ENCODE results near the gene FAM20A. TPM values are rescaled to one million over a fixed set of nuclear protein-coding genes. Genes with fewer than 3 reads are reported as not detected.

The FAM20A gene
- polyA plus RNA-seq, 1 donor from 2014 or later, result not detected

DNA sequence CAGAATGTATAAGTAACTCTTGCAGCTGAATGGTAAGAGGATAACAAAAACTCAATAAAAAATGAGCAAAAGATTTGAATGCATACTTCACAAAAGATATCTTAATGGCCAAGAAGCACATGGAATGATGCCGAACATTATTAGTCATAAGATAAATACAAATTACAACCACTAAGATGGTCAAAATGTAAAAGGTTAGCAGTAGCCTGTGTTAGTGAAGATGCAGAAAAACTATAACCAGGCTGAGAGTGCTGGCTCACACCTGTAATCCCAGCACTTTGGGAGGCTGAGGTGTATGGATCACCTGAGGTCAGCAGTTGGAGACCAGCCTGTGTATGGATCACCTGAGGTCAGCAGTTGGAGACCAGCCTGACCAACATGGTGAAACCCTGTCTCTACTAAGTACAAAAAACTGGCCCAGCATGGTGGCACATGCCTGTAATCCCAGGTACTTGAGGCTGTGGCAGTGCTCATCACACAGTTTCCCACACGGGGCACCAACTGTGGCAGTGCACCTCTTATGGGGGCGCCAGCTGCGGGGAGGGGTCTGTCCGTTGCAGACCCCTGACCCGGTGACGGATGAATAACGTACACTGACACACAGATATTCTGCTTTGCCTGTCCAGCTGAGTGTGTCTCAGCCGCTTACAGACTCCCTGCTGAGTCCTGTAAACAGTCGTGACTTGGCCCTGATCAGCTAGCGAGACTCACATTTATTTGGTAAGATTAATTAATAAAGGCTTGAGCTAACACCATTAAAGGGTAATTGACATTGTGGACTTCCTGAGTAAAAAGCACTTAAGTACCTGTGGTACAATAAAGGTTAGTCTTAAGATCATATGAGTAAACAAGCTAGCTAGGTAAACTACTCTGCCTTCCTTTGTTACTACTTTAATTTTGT, 45.7 kb upstream of the FAM20A start:
- Histone ChIP-seq H3K9me2 (ENCODE audit: insufficient read depth, low read length) (no peaks in the 10 kb centered on the region), H3K79me2 (replicated peaks; ENCODE audit: insufficient read depth, low read length) (no peaks in the 10 kb centered on the region), H3K4me3 (ENCODE audit: low read length) (no peak overlapping the region), H3K4me2 (ENCODE audit: low read length) (no peak overlapping the region), H4K20me1 (ENCODE audit: insufficient read depth) (no peaks in the 10 kb centered on the region), H3K27me3 (ENCODE audit: insufficient read depth, low read depth, low read length) (no peaks in the 10 kb centered on the region), H3K36me3 (ENCODE audit: insufficient read depth, low read length) (no peaks in the 10 kb centered on the region), H3K9me3 (ENCODE audit: low read length) (no peaks in the 10 kb centered on the region), H3K27ac (ENCODE audit: low read length) (no peak overlapping the region), H2AFZ (ENCODE audit: low read depth, low read length) (no peak overlapping the region), H3F3A (ENCODE audit: insufficient read depth, low read length, poor library complexity, severe bottlenecking) (no peaks in the 10 kb centered on the region), H3K9ac (ENCODE audit: low read length) (no peak overlapping the region)
- TF ChIP-seq POLR2AphosphoS5 (IDR thresholded peaks at IDR 0.05) (no peak), EZH2 (IDR thresholded peaks at IDR 0.05; ENCODE audit: borderline replicate concordance, insufficient read depth, low read length, poor library complexity, severe bottlenecking) (no peak), EP300 (conservative IDR thresholded peaks at IDR 0.05; ENCODE audit: poor library complexity, severe bottlenecking) (no peak), SMC3 (conservative IDR thresholded peaks at IDR 0.05; ENCODE audit: poor library complexity) (no peak)
- TF ChIP-seq, protein P1, sequence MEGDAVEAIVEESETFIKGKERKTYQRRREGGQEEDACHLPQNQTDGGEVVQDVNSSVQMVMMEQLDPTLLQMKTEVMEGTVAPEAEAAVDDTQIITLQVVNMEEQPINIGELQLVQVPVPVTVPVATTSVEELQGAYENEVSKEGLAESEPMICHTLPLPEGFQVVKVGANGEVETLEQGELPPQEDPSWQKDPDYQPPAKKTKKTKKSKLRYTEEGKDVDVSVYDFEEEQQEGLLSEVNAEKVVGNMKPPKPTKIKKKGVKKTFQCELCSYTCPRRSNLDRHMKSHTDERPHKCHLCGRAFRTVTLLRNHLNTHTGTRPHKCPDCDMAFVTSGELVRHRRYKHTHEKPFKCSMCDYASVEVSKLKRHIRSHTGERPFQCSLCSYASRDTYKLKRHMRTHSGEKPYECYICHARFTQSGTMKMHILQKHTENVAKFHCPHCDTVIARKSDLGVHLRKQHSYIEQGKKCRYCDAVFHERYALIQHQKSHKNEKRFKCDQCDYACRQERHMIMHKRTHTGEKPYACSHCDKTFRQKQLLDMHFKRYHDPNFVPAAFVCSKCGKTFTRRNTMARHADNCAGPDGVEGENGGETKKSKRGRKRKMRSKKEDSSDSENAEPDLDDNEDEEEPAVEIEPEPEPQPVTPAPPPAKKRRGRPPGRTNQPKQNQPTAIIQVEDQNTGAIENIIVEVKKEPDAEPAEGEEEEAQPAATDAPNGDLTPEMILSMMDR (IDR thresholded peaks at IDR 0.05; ENCODE audit: poor library complexity, severe bottlenecking), result no peak

DNA sequence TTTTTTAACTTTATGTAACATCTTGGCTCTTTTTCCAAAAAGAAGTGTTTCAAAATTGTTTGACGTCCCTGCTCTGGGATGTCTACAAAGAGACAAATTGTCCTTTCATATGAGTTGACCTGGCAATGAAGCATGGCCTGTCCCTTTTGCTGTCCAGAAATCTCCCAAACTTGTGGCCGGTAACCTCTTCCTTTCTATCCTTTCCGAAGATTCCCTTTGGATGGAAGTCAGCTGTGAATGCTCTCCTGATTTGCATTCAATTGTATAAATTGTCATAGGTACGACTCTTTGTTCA, 40.9 kb upstream of the FAM20A start:
- Histone ChIP-seq H3K79me2 (replicated peaks; ENCODE audit: insufficient read depth, low read length) (no peaks in the 10 kb centered on the region), H3K27me3 (ENCODE audit: insufficient read depth, low read depth, low read length) (no peaks in the 10 kb centered on the region), H3K9ac (ENCODE audit: low read length) (no peak overlapping the region), H3K36me3 (ENCODE audit: insufficient read depth, low read length) (no peaks in the 10 kb centered on the region), H4K20me1 (ENCODE audit: insufficient read depth) (no peaks in the 10 kb centered on the region), H3K27ac (ENCODE audit: low read length) (no peak overlapping the region), H3F3A (ENCODE audit: insufficient read depth, low read length, poor library complexity, severe bottlenecking) (no peaks in the 10 kb centered on the region), H3K9me2 (ENCODE audit: insufficient read depth, low read length) (no peaks in the 10 kb centered on the region), H3K4me3 (ENCODE audit: low read length) (no peak overlapping the region), H2AFZ (ENCODE audit: low read depth, low read length) (no peak overlapping the region), H3K9me3 (ENCODE audit: low read length) (no peaks in the 10 kb centered on the region), H3K4me2 (ENCODE audit: low read length) (no peak overlapping the region)
- TF ChIP-seq EZH2 (IDR thresholded peaks at IDR 0.05; ENCODE audit: borderline replicate concordance, insufficient read depth, low read length, poor library complexity, severe bottlenecking), result no peak
- TF ChIP-seq EP300 (conservative IDR thresholded peaks at IDR 0.05; ENCODE audit: poor library complexity, severe bottlenecking), result no peak
- TF ChIP-seq, protein P2, sequence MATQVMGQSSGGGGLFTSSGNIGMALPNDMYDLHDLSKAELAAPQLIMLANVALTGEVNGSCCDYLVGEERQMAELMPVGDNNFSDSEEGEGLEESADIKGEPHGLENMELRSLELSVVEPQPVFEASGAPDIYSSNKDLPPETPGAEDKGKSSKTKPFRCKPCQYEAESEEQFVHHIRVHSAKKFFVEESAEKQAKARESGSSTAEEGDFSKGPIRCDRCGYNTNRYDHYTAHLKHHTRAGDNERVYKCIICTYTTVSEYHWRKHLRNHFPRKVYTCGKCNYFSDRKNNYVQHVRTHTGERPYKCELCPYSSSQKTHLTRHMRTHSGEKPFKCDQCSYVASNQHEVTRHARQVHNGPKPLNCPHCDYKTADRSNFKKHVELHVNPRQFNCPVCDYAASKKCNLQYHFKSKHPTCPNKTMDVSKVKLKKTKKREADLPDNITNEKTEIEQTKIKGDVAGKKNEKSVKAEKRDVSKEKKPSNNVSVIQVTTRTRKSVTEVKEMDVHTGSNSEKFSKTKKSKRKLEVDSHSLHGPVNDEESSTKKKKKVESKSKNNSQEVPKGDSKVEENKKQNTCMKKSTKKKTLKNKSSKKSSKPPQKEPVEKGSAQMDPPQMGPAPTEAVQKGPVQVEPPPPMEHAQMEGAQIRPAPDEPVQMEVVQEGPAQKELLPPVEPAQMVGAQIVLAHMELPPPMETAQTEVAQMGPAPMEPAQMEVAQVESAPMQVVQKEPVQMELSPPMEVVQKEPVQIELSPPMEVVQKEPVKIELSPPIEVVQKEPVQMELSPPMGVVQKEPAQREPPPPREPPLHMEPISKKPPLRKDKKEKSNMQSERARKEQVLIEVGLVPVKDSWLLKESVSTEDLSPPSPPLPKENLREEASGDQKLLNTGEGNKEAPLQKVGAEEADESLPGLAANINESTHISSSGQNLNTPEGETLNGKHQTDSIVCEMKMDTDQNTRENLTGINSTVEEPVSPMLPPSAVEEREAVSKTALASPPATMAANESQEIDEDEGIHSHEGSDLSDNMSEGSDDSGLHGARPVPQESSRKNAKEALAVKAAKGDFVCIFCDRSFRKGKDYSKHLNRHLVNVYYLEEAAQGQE (IDR thresholded peaks at IDR 0.05; ENCODE audit: borderline replicate concordance), result no peak
- TF ChIP-seq TAF1 (IDR thresholded peaks at IDR 0.05; ENCODE audit: low read depth), result no peak
- no peak for TF ChIP-seq MXI1 (conservative IDR thresholded peaks at IDR 0.05; ENCODE audit: poor library complexity, severe bottlenecking)
- TF ChIP-seq POLR2AphosphoS5 (IDR thresholded peaks at IDR 0.05), result no peak
- no peak for TF ChIP-seq SMC3 (conservative IDR thresholded peaks at IDR 0.05; ENCODE audit: poor library complexity)
- no peak for TF ChIP-seq RAD21 (conservative IDR thresholded peaks at IDR 0.05)
- TF ChIP-seq, protein P1 (IDR thresholded peaks at IDR 0.05; ENCODE audit: poor library complexity, severe bottlenecking), result no peak

Measured in neural cell (in vitro differentiated cells).